ENCODE measurements around the gene DPF3.

DNA sequence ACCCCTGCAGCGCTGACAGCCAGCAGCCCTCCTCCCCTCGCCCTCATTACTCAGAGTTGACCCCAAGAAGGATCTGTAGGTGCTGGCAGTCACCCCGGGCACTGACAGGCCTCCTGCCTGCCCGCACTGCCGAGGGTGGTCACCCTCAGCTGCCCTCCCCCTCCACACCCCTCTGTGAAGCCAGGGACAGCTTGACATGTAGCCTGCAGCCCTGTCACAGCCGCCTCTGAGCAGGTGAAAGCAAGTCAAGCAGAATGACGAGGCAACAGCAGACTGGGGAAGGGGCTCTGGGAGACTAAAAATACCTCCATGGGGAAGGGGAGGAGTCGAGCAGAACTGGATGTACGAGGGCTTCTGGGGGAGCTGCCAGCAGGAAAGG is 178.1 kb downstream of the DPF3 start:
- TF ChIP-seq, protein P1, sequence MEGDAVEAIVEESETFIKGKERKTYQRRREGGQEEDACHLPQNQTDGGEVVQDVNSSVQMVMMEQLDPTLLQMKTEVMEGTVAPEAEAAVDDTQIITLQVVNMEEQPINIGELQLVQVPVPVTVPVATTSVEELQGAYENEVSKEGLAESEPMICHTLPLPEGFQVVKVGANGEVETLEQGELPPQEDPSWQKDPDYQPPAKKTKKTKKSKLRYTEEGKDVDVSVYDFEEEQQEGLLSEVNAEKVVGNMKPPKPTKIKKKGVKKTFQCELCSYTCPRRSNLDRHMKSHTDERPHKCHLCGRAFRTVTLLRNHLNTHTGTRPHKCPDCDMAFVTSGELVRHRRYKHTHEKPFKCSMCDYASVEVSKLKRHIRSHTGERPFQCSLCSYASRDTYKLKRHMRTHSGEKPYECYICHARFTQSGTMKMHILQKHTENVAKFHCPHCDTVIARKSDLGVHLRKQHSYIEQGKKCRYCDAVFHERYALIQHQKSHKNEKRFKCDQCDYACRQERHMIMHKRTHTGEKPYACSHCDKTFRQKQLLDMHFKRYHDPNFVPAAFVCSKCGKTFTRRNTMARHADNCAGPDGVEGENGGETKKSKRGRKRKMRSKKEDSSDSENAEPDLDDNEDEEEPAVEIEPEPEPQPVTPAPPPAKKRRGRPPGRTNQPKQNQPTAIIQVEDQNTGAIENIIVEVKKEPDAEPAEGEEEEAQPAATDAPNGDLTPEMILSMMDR (conservative IDR thresholded peaks at IDR 0.05), result no peak
- no peak for TF ChIP-seq EZH2 (IDR thresholded peaks at IDR 0.05; ENCODE audit: low read depth)
